ENCODE data around the gene ZRANB1.

The ZRANB1 gene

GRCh38 chr10:124942317-124943169 lies 620 bp downstream of the ZRANB1 start:
- DNase-seq (ENCODE audit: extremely low spot score) = no peak
- TF ChIP-seq BHLHE40 (IDR thresholded peaks at IDR 0.05; ENCODE audit: borderline replicate concordance) (no peak), PKNOX1 (IDR thresholded peaks at IDR 0.05) (no peak), SUZ12 (IDR thresholded peaks at IDR 0.05) (no peak), FOXK2 (IDR thresholded peaks at IDR 0.05) (no peak), HDGF (IDR thresholded peaks at IDR 0.05; ENCODE audit: borderline replicate concordance) (no peak), FOXM1 (IDR thresholded peaks at IDR 0.05; ENCODE audit: borderline replicate concordance) (no peak), TARDBP (IDR thresholded peaks at IDR 0.05) (no peak), ELF4 (IDR thresholded peaks at IDR 0.05) (no peak), CTBP1 (IDR thresholded peaks at IDR 0.05; ENCODE audit: borderline replicate concordance) (no peak), FOXA1 (IDR thresholded peaks at IDR 0.05) (no peak), ZNF384 (IDR thresholded peaks at IDR 0.05) (no peak), ARNT (IDR thresholded peaks at IDR 0.05) (no peak), SP1 (IDR thresholded peaks at IDR 0.05) (no peak), LEF1 (IDR thresholded peaks at IDR 0.05; ENCODE audit: borderline replicate concordance) (no peak), L3MBTL2 (conservative IDR thresholded peaks at IDR 0.05) (no peak), NFRKB (IDR thresholded peaks at IDR 0.05) (no peak)
- CTCF ChIA-PET = interaction anchor here (0.7 kb wide), 1 partner anchor 535 kb away, joined by 3 read pairs; no protein-coding TSS in a partner anchor
- POLR2A ChIA-PET = no interaction called here

- no peak for DNase-seq (ENCODE audit: extremely low spot score)
- ChIA-PET POLR2A (no interaction called here), CTCF (interaction anchor here (0.7 kb wide), 1 partner anchor 534 kb away, joined by 3 read pairs; no protein-coding TSS in a partner anchor)
- TF ChIP-seq ZNF384 (IDR thresholded peaks at IDR 0.05) (no peak), NFRKB (IDR thresholded peaks at IDR 0.05) (no peak), L3MBTL2 (conservative IDR thresholded peaks at IDR 0.05) (no peak), ARNT (IDR thresholded peaks at IDR 0.05) (no peak), BHLHE40 (IDR thresholded peaks at IDR 0.05; ENCODE audit: borderline replicate concordance) (no peak), TARDBP (IDR thresholded peaks at IDR 0.05) (no peak), FOXM1 (IDR thresholded peaks at IDR 0.05; ENCODE audit: borderline replicate concordance) (no peak), LEF1 (IDR thresholded peaks at IDR 0.05; ENCODE audit: borderline replicate concordance) (no peak), PKNOX1 (IDR thresholded peaks at IDR 0.05) (no peak), FOXK2 (IDR thresholded peaks at IDR 0.05) (no peak), FOXA1 (IDR thresholded peaks at IDR 0.05) (no peak), SUZ12 (IDR thresholded peaks at IDR 0.05) (no peak), HDGF (IDR thresholded peaks at IDR 0.05; ENCODE audit: borderline replicate concordance) (no peak), CTBP1 (IDR thresholded peaks at IDR 0.05; ENCODE audit: borderline replicate concordance) (no peak), SP1 (IDR thresholded peaks at IDR 0.05) (no peak), ELF4 (IDR thresholded peaks at IDR 0.05) (no peak)
Measured at GRCh38 chr10:124943301-124944092, 1.6 kb downstream of the ZRANB1 start.

- TF ChIP-seq LEF1 (IDR thresholded peaks at IDR 0.05; ENCODE audit: borderline replicate concordance) (no peak), BHLHE40 (IDR thresholded peaks at IDR 0.05; ENCODE audit: borderline replicate concordance) (no peak), NFRKB (IDR thresholded peaks at IDR 0.05) (no peak), CTBP1 (IDR thresholded peaks at IDR 0.05; ENCODE audit: borderline replicate concordance) (no peak), SP1 (IDR thresholded peaks at IDR 0.05) (no peak)
- DNase-seq (ENCODE audit: extremely low spot score) = no peak
- CTCF ChIA-PET = no interaction called here
- POLR2A ChIA-PET = no interaction called here
Measured at GRCh38 chr10:124944982-124945381, 3.1 kb downstream of the ZRANB1 start.

- ChIA-PET POLR2A (no interaction called here), CTCF (interaction anchor here (0.5 kb wide), 1 partner anchor 201 kb away, joined by 6 read pairs; no protein-coding TSS in a partner anchor)
- DNase-seq (ENCODE audit: extremely low spot score) = no peak
Measured at GRCh38 chr10:124946945-124947344, 5.0 kb downstream of the ZRANB1 start.

GRCh38 chr10:124949543-124949942 lies 7.6 kb downstream of the ZRANB1 start:
- TF ChIP-seq BHLHE40 (IDR thresholded peaks at IDR 0.05; ENCODE audit: borderline replicate concordance) (no peak), LEF1 (IDR thresholded peaks at IDR 0.05; ENCODE audit: borderline replicate concordance) (no peak), SP1 (IDR thresholded peaks at IDR 0.05) (no peak), HDGF (IDR thresholded peaks at IDR 0.05; ENCODE audit: borderline replicate concordance) (no peak), SUZ12 (IDR thresholded peaks at IDR 0.05) (no peak), PKNOX1 (IDR thresholded peaks at IDR 0.05) (no peak), TARDBP (IDR thresholded peaks at IDR 0.05) (no peak), ELF4 (IDR thresholded peaks at IDR 0.05) (no peak), ARNT (IDR thresholded peaks at IDR 0.05) (no peak)
- CTCF ChIA-PET = no interaction called here
- POLR2A ChIA-PET = no interaction called here
- no peak for DNase-seq (ENCODE audit: extremely low spot score)

More at GRCh38 chr10:124946945-124947344, 5.0 kb downstream of the ZRANB1 start:
- no peak for TF ChIP-seq SUZ12 (IDR thresholded peaks at IDR 0.05)
- TF ChIP-seq ELF4 (IDR thresholded peaks at IDR 0.05) = no peak
- no peak for TF ChIP-seq FOXM1 (IDR thresholded peaks at IDR 0.05; ENCODE audit: borderline replicate concordance)
- TF ChIP-seq FOXK2 (IDR thresholded peaks at IDR 0.05) = no peak
- TF ChIP-seq ARNT (IDR thresholded peaks at IDR 0.05) = no peak
- no peak for TF ChIP-seq SP1 (IDR thresholded peaks at IDR 0.05)
- TF ChIP-seq CTBP1 (IDR thresholded peaks at IDR 0.05; ENCODE audit: borderline replicate concordance) = no peak
- no peak for TF ChIP-seq PKNOX1 (IDR thresholded peaks at IDR 0.05)
- TF ChIP-seq LEF1 (IDR thresholded peaks at IDR 0.05; ENCODE audit: borderline replicate concordance) = no peak
